ENCODE data around the gene MBD6.
"Not testable (repeated sequence)": the region's sequence is repeated elsewhere in the genome, so short reads cannot be mapped to it uniquely, and the experiment has no call there.

The MBD6 gene

GRCh38 chr12:57488402-57489156 lies 34.0 kb upstream of the MBD6 start:
- DNase-seq = no peak

GRCh38 chr12:57489157-57489641 lies 33.4 kb upstream of the MBD6 start:
- DNase-seq = peak; percentile 11

- no peak for DNase-seq
Observed at GRCh38 chr12:57490126-57490525, 32.5 kb upstream of the MBD6 start.

GRCh38 chr12:57491393-57492280 lies 31.0 kb upstream of the MBD6 start:
- no peak for DNase-seq

GRCh38 chr12:57495051-57495701 lies 27.4 kb upstream of the MBD6 start:
- DNase-seq = not testable (repeated sequence)

GRCh38 chr12:57496822-57497221 lies 25.8 kb upstream of the MBD6 start:
- no peak for DNase-seq

DNA sequence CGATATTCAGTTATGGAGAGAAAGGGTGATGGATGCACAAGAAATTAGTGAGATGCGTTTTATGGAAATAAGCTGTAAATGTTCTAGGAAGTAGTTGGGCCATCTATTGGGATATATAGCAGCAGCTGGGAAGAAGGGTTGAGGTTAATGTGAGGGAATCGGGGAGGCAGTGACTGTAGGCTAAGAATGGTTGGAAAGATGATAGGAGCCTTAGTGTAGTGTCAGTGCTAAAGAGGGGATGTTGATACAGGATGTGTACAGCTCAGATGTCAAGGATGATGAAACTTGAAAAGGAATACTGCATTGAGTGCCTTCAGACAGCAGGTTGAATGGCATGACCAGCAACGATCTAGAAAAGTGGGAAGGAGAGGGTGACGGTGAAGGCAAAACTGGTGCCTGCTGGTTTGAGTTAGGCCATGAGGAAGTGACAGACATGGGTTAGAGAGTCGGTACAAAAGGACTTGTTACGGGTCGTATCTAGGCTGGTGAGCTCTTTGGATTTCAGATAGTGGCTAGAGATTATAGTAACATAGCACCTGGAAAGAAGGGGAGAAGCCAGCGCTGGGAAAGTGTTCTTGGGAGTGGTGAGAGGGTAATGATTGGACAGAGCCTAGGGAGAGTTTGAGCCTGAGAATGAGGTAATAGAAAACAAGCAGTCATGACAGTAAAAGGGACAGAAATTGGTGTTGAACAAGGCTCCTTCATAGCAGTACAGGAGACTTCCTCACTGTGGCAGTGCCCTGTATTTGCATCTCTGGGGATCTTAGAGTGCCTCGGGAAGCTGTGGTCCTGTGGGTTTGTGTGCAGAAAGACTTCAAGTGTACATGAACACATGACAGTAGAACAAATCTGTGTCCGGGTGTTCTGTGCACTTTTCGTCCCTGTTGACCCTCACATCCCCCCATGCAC lies 25.1 kb upstream of the MBD6 start:
- DNase-seq = no peak

GRCh38 chr12:57498132-57498502 lies 24.5 kb upstream of the MBD6 start:
- DNase-seq = no peak

DNA sequence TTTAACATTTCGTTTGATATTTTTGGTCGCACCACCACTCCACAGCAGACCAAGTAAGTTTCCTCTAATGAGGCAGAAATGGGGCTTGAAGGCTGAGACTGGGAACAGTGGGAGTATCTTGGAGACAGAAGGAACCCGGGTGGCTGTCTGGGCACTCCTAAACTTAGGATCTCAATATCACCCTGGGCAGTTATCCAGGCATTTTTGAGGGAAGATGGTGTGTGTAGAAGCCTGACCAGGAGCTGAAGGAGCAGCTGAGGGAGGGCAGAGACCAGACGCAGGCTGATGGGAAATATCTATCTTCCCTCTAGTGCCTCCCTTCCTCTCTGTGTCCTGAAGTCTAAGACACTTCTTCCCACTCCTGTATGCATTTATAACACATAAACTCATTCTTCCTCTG lies 24.1 kb upstream of the MBD6 start:
- DNase-seq = no peak

DNA sequence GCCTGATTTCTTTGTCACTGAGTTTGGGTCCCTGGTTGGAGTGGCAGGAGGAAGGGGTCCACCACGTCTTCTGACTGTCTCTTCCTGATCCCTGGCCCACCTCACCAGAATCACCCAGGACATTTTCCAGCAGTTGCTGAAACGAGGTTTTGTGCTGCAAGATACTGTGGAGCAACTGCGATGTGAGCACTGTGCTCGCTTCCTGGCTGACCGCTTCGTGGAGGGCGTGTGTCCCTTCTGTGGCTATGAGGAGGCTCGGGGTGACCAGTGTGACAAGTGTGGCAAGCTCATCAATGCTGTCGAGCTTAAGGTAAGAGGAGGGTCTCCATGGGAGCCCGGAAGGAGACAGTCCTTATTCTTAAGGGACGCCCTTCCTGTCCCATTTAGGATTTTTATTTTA lies 22.4 kb upstream of the MBD6 start:
- no peak for DNase-seq

GRCh38 chr12:57502311-57502969 lies 20.2 kb upstream of the MBD6 start:
- not testable (repeated sequence) for DNase-seq

DNA sequence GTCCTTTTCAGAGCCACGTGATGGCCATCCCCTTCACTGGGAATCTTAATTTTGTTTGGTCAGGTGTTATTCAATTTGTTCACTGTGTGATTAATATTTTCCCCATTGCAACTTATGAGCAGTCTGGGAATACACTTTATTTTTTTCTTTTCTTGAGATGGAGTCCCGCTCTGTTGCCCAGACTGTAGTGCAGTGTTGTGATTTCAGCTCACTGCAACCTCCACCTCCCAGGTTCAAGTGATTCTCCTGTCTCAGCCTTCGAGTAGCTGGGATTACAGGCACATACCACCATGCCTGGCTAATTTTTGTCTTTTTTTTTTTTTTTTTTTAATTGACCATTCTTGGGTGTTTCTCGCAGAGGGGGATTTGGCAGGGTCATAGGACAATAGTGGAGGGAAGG lies 16.1 kb upstream of the MBD6 start:
- not testable (repeated sequence) for DNase-seq

GRCh38 chr12:57507796-57508195 lies 14.8 kb upstream of the MBD6 start:
- not testable (repeated sequence) for DNase-seq

DNA sequence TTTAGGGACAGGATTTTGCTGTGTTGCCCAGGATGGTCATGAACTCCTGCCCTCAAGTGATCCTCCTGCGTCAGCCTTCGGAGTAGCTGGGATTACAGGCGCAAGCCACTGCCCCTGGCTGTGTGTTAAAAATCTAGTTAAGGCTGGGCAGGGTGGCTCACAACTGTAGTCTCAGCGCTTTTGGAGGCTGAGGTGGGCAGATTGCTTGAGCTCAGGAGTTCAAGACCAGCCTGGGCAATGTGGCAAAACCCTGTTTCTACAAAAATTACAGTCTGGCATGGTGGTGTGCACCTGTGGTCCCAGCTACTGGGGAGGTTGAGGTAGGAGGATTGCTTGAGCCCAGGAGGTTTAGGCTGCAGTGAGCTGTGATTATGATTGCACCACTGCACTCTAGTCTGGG lies 11.5 kb upstream of the MBD6 start:
- DNase-seq = no peak

GRCh38 chr12:57511588-57512325 lies 10.9 kb upstream of the MBD6 start:
- no peak for DNase-seq

DNA sequence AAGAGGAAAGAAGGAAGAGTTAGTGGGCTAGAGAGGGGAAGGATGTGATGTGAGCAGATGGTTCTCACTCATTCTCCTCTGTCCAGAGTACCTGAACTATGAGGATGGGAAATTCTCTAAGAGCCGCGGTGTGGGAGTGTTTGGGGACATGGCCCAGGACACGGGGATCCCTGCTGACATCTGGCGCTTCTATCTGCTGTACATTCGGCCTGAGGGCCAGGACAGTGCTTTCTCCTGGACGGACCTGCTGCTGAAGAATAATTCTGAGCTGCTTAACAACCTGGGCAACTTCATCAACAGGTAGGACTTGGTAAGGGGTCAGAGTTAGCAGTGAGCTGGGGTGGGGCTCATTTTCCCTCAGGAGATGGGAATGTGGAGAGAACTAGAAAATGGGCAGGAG lies 10.0 kb upstream of the MBD6 start:
- DNase-seq = no peak

DNA sequence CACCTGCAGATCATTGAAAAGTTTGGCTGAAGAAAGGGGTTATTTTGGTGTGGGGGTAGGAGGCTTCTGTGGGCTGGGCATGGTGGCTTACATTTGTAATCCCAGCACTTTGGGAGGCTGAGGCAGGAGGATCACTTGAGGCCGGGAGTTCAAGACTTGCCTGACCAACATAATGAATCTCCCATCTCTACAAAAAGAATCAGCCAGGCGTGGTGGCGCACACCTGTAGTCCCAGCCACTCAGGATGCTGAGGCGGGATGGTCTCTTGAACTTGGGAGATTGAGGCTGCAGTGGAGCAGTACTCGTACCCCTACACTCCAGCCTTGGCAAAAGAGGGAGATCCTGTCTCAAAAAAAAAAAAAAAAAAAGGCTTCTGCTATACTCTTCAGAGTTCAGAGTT lies 9.4 kb upstream of the MBD6 start:
- no peak for DNase-seq

GRCh38 chr12:57513677-57514076 lies 8.9 kb upstream of the MBD6 start:
- not testable (repeated sequence) for DNase-seq

- not testable (repeated sequence) for DNase-seq
Observed at GRCh38 chr12:57514246-57514645, 8.4 kb upstream of the MBD6 start.

GRCh38 chr12:57514720-57515407 lies 7.8 kb upstream of the MBD6 start:
- DNase-seq = no peak

Measured in inflammatory macrophage treated with lipopolysaccharide for 4 hours (primary cell).